ENCODE data around the gene SUMO3. TPM values are rescaled to one million over a fixed set of nuclear protein-coding genes. Genes with fewer than 3 reads are reported as not detected.

SUMO3 gene
- total RNA-seq, 1 experiment from 2014 or later, result 81.7 TPM

DNA sequence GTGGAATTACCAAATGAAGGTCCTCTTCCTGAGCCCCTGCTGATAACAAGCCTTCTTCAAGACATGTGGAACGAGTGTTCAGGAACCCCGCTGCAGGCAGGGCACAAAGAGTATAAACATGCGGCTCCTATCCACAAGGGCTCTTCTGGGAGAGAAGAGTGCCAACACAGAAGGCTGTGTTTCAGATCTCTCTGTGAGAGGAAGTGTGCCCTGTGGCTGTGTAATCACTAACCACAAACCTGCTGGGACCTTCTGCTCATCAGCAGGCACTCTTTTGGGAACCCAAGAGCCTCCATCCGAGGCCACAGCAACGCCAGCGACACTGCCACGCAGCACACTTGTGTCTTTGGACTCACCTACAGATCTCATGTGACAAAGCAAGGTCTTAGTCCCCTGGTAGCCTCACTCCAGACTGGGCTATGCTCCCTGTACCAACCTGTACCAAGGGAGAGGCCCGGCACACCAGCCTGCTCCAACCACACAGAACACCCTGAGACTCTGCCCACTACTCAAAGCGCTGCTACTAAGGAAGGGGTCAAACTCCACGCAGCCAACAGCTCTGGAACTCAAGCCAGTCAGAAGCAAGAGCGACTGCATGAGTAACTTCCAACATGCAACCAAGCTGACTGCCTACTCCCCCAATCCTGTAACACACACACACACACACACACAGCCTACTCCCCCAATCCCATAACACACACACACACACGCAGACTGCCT is 47.9 kb upstream of the SUMO3 start:
- no peak for TF ChIP-seq TP53 (CRISPR knock-in tag; IDR thresholded peaks at IDR 0.05)
- TF ChIP-seq ZNF121 (CRISPR knock-in tag; IDR thresholded peaks at IDR 0.05), result no peak
- TF ChIP-seq FOXP1 (CRISPR knock-in tag; IDR thresholded peaks at IDR 0.05; ENCODE audit: borderline replicate concordance), result no peak
- TF ChIP-seq RELA (CRISPR knock-in tag; IDR thresholded peaks at IDR 0.05; ENCODE audit: borderline replicate concordance), result no peak
- H3K4me1 Mint-ChIP-seq, result peaks cover 34% of the 10 kb centered on the region

DNA sequence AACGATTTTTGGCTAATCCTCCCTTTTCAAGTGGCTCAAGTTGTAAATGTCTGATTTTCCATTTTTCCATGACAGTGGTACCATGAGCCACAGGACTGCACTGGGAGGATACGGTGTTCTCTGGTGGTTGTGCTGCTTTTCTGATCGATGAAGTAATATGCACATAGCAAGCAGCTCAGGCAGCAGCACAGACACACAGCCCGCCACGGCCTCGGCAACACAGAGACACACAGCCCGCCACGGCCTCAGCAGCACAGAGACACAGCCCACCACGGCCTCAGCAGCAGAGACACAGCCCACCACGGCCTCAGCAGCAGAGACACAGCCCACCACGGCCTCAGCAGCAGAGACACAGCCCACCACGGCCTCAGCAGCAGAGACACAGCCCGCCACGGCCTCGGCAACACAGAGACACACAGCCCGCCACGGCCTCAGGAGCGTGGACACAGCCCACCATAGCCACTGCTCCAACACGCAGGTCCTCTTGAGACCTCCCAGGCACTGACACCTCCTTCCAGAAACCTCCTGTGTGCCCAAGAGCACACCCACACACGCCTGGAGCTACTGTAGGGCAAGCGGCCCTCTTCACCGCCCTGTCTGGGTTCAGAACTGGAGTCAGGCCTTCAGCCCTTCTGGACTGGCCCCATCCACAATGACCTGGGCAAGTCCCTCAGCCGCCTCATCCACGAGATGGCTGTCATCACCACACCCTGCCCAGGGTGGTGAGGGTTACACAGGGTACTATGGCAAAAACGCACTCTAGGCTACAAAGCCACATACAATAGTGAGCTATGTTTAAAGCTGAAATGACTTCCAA is 45.2 kb upstream of the SUMO3 start:
- no peak for DNase-seq (ENCODE audit: low spot score)
- TF ChIP-seq ETV6 (CRISPR knock-in tag; IDR thresholded peaks at IDR 0.05) (no peak), TEAD1 (CRISPR knock-in tag; IDR thresholded peaks at IDR 0.05) (no peak), TEAD4 (CRISPR knock-in tag; IDR thresholded peaks at IDR 0.05) (no peak), ZNF396 (CRISPR knock-in tag; IDR thresholded peaks at IDR 0.05; ENCODE audit: borderline replicate concordance) (no peak), ZNF532 (CRISPR knock-in tag; IDR thresholded peaks at IDR 0.05; ENCODE audit: borderline replicate concordance) (no peak), SMAD3 (CRISPR knock-in tag; IDR thresholded peaks at IDR 0.05; ENCODE audit: borderline replicate concordance) (no peak), ZNF263 (CRISPR knock-in tag; IDR thresholded peaks at IDR 0.05; ENCODE audit: low read depth) (no peak), CREM (CRISPR knock-in tag; IDR thresholded peaks at IDR 0.05) (no peak), GABPB1 (CRISPR knock-in tag; IDR thresholded peaks at IDR 0.05) (no peak)
- TF ChIP-seq, protein P1, sequence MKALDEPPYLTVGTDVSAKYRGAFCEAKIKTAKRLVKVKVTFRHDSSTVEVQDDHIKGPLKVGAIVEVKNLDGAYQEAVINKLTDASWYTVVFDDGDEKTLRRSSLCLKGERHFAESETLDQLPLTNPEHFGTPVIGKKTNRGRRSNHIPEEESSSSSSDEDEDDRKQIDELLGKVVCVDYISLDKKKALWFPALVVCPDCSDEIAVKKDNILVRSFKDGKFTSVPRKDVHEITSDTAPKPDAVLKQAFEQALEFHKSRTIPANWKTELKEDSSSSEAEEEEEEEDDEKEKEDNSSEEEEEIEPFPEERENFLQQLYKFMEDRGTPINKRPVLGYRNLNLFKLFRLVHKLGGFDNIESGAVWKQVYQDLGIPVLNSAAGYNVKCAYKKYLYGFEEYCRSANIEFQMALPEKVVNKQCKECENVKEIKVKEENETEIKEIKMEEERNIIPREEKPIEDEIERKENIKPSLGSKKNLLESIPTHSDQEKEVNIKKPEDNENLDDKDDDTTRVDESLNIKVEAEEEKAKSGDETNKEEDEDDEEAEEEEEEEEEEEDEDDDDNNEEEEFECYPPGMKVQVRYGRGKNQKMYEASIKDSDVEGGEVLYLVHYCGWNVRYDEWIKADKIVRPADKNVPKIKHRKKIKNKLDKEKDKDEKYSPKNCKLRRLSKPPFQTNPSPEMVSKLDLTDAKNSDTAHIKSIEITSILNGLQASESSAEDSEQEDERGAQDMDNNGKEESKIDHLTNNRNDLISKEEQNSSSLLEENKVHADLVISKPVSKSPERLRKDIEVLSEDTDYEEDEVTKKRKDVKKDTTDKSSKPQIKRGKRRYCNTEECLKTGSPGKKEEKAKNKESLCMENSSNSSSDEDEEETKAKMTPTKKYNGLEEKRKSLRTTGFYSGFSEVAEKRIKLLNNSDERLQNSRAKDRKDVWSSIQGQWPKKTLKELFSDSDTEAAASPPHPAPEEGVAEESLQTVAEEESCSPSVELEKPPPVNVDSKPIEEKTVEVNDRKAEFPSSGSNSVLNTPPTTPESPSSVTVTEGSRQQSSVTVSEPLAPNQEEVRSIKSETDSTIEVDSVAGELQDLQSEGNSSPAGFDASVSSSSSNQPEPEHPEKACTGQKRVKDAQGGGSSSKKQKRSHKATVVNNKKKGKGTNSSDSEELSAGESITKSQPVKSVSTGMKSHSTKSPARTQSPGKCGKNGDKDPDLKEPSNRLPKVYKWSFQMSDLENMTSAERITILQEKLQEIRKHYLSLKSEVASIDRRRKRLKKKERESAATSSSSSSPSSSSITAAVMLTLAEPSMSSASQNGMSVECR (CRISPR knock-in tag; IDR thresholded peaks at IDR 0.05; ENCODE audit: borderline replicate concordance), result no peak
- TF ChIP-seq, protein P2, sequence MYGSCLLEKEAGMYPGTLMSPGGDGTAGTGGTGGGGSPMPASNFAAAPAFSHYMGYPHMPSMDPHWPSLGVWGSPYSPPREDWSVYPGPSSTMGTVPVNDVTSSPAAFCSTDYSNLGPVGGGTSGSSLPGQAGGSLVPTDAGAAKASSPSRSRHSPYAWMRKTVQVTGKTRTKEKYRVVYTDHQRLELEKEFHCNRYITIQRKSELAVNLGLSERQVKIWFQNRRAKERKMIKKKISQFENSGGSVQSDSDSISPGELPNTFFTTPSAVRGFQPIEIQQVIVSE (CRISPR knock-in tag; IDR thresholded peaks at IDR 0.05; ENCODE audit: borderline replicate concordance), result no peak
- Mint-ChIP-seq H3K9me3 (no peaks in the 10 kb centered on the region), H3K27me3 (ENCODE audit: low read depth) (no peaks in the 10 kb centered on the region), H3K27ac (peak overlapping the region; percentile 36; the same call in 1 of the 2 replicates), H3K4me3 (no peak overlapping the region), H3K4me1 (peaks cover 18% of the 10 kb centered on the region), H3K36me3 (peaks cover 49% of the 10 kb centered on the region)
- ChIA-PET CTCF (no interaction called here), POLR2A (no interaction called here)
- ATAC-seq, result no peak

More for the DNA sequence above, 47.9 kb upstream of the SUMO3 start:
- Mint-ChIP-seq H3K4me3 (no peak overlapping the region), H3K27me3 (ENCODE audit: low read depth) (no peaks in the 10 kb centered on the region), H3K27ac (peak overlapping the region; percentile 23; the same call in 1 of the 2 replicates), H3K36me3 (peaks cover 30% of the 10 kb centered on the region), H3K9me3 (no peaks in the 10 kb centered on the region)
- no peak for ATAC-seq
- CTCF ChIA-PET, result interaction anchor here (0.5 kb wide), 1 partner anchor 66 kb away, joined by 3 read pairs; no protein-coding TSS in a partner anchor
- POLR2A ChIA-PET, result no interaction called here
- no peak for DNase-seq (ENCODE audit: low spot score)
